ENCODE results near the gene ELOB. TPM values are rescaled to one million over a fixed set of nuclear protein-coding genes. Genes with fewer than 3 reads are reported as not detected.

The ELOB gene
- polyA plus RNA-seq, 1 of the 3 experiments (the other 2 are of a cell fraction) = 329 TPM

GRCh38 chr16:2761472-2761871 is 15.6 kb downstream of the ELOB start:
- WGBS (ENCODE audit: low lambda C conversion rate) = 98% methylated on average over 10 of the region's 10 CpGs
- POLR2A ChIA-PET = no interaction called here
- no peak for DNase-seq
- H3K27me3 ChIP-seq (ENCODE audit: insufficient read depth) = no peaks in the 10 kb centered on the region
- no peak overlapping the region for H2AFZ ChIP-seq (ENCODE audit: low read depth)
- no peaks in the 10 kb centered on the region for H3K9me2 ChIP-seq
- H3K27ac ChIP-seq (ENCODE audit: low read depth in 2 of 2, low read length in 1 of 2) = no peak overlapping the region
- peaks cover 99% of the 10 kb centered on the region for H3K79me2 ChIP-seq (ENCODE audit: insufficient read depth)
- no peak overlapping the region for H3K4me2 ChIP-seq
- H3K4me1 ChIP-seq (ENCODE audit: control insufficient read depth in 1 of 2, insufficient read depth in 2 of 2, low read depth in 1 of 2, low read length in 1 of 2) = no peaks in the 10 kb centered on the region
- H3K9ac ChIP-seq = no peak overlapping the region
- peaks cover 92 to 99% of the 10 kb centered on the region in 2 experiments for H3K36me3 ChIP-seq (replicated peaks in 1 of 2; ENCODE audit: control insufficient read depth in 1 of 2, insufficient read depth in 2 of 2, low read length in 1 of 2)
- no peak overlapping the region; a peak in 1 of 4 replicates for H3K4me3 ChIP-seq (ENCODE audit: low read depth in 2 of 2, low read length in 1 of 2)
- CTCF ChIA-PET = no interaction called here
- H3K9me3 ChIP-seq = no peaks in the 10 kb centered on the region
- peaks cover 16% of the 10 kb centered on the region for H3F3A ChIP-seq (replicated peaks; ENCODE audit: insufficient read depth)
- H4K20me1 ChIP-seq (ENCODE audit: insufficient read depth) = peaks cover 84% of the 10 kb centered on the region
- TF ChIP-seq NRF1 (IDR thresholded peaks at IDR 0.05; ENCODE audit: low read depth, low read length) (no peak), EZH2phosphoT487 (IDR thresholded peaks at IDR 0.05; ENCODE audit: borderline replicate concordance, low read depth) (no peak), GATA2 (CRISPR knock-in tag; IDR thresholded peaks at IDR 0.05) (no peak), FOSL2 (IDR thresholded peaks at IDR 0.05; ENCODE audit: borderline replicate concordance, low read depth) (no peak), RXRA (IDR thresholded peaks at IDR 0.05; ENCODE audit: borderline replicate concordance, low read depth) (no peak), USF2 (IDR thresholded peaks at IDR 0.05; ENCODE audit: borderline replicate concordance, low read depth, low read length) (no peak), REST (IDR thresholded peaks at IDR 0.05; ENCODE audit: low read depth, low read length) (no peak), SIN3A (IDR thresholded peaks at IDR 0.05; ENCODE audit: borderline replicate concordance, low read depth, low read length) (no peak), USF1 (IDR thresholded peaks at IDR 0.05; ENCODE audit: borderline replicate concordance, low read depth) (no peak), EP300 (IDR thresholded peaks at IDR 0.05; ENCODE audit: borderline replicate concordance in 1 of 2, low read depth in 1 of 2, low read length in 1 of 2) (no peak), SMC3 (IDR thresholded peaks at IDR 0.05; ENCODE audit: low read depth, low read length) (no peak), POLR2AphosphoS5 (IDR thresholded peaks at IDR 0.05; ENCODE audit: low read depth, low read length) (no peak), PBX3 (IDR thresholded peaks at IDR 0.05) (no peak), CHD2 (IDR thresholded peaks at IDR 0.05; ENCODE audit: low read length, partially characterized antibody) (no peak), MAX (IDR thresholded peaks at IDR 0.05; ENCODE audit: low read depth) (no peak), CTCF (IDR thresholded peaks at IDR 0.05) (no peak), RCOR1 (IDR thresholded peaks at IDR 0.05; ENCODE audit: low read length) (no peak), FOXM1 (IDR thresholded peaks at IDR 0.05; ENCODE audit: low read depth) (no peak), ZBTB33 (IDR thresholded peaks at IDR 0.05; ENCODE audit: borderline replicate concordance, low read depth) (no peak), YY1 (IDR thresholded peaks at IDR 0.05; ENCODE audit: low read depth) (no peak)

All from SK-N-SH (cell line).